DND-41 (cell line): ENCODE results near the gene HIP1.
"Not testable (repeated sequence)": the region's sequence is repeated elsewhere in the genome, so short reads cannot be mapped to it uniquely, and the experiment has no call there.

Experiments
- CTCF ChIP-seq: IDR thresholded peaks from 2 replicates; pipeline ENCODE4 v1.5.1; 2012; ENCODE audit warnings: borderline replicate concordance, low read length, moderate library complexity, mild to moderate bottlenecking; ENCODE audit not compliant: poor library complexity, severe bottlenecking; ENCODE audit errors: extremely low read depth
- EZH2 ChIP-seq: IDR thresholded peaks from 3 replicates; pipeline ENCODE4 v1.6.1; 2012; ENCODE audit warnings: borderline replicate concordance, low read depth, mild to moderate bottlenecking, moderate library complexity, low read length, inconsistent platforms; ENCODE audit not compliant: severe bottlenecking

- not testable (repeated sequence) for TF ChIP-seq EZH2, CTCF
Observed at GRCh38 chr7:75527224-75527722, 211.5 kb downstream of the HIP1 start.
